Mesenchymal stem cell (in vitro differentiated cells and primary cell): ENCODE measurements around the gene ZNF512.

Experiments used
- DNase-seq: peaks from one replicate; pipeline ENCODE4 v3.0.0-alpha.2; 2013
- H2AFZ ChIP-seq: one replicate; pipeline ENCODE4 v1.6.1; 2013; ENCODE audit warnings: low read depth, mild to moderate bottlenecking, control low read depth, inconsistent platforms, low read length, moderate library complexity
- H2AK5ac ChIP-seq: 2 replicates; pipeline ENCODE4 v1.6.1; 2013; ENCODE audit warnings: low read length, moderate library complexity, mild to moderate bottlenecking, inconsistent platforms; ENCODE audit not compliant: severe bottlenecking
- H2BK120ac ChIP-seq: one replicate; pipeline ENCODE4 v1.6.1; 2013; ENCODE audit warnings: low read depth, mild to moderate bottlenecking, inconsistent platforms, low read length, moderate library complexity
- H2BK12ac ChIP-seq, 2 experiments: one replicate each; pipeline ENCODE4 v1.6.1; 2013; ENCODE audit warnings: inconsistent platforms in 2 of 2, low read length in 2 of 2, mild to moderate bottlenecking in 2 of 2, moderate library complexity in 2 of 2, control low read depth in 1 of 2
- H2BK15ac ChIP-seq: one replicate; pipeline ENCODE4 v1.6.1; 2013; ENCODE audit warnings: mild to moderate bottlenecking, low read depth, inconsistent platforms; ENCODE audit not compliant: poor library complexity, severe bottlenecking
- H2BK5ac ChIP-seq: 2 replicates; pipeline ENCODE4 v1.6.1; 2013; ENCODE audit warnings: low read depth, mild to moderate bottlenecking, low read length, control low read depth, inconsistent platforms; ENCODE audit not compliant: poor library complexity, severe bottlenecking
- H3K14ac ChIP-seq, 2 experiments: one replicate each; pipeline ENCODE4 v1.6.1; 2013; ENCODE audit warnings: inconsistent platforms in 2 of 2, low read length in 2 of 2, control low read depth in 1 of 2, mild to moderate bottlenecking in 1 of 2, moderate library complexity in 1 of 2
- H3K18ac ChIP-seq, 2 experiments: one replicate each; pipeline ENCODE4 v1.6.1; 2013; ENCODE audit warnings: inconsistent platforms in 2 of 2, low read length in 2 of 2, control low read depth in 1 of 2, low read depth in 1 of 2, mild to moderate bottlenecking in 1 of 2
- H3K23ac ChIP-seq, 2 experiments: one replicate each; pipeline ENCODE4 v1.6.1; 2013; ENCODE audit warnings: inconsistent platforms in 2 of 2, low read length in 2 of 2, mild to moderate bottlenecking in 2 of 2, moderate library complexity in 2 of 2, control low read depth in 1 of 2
- H3K27ac ChIP-seq: 2 replicates; pipeline ENCODE4 v1.5.1; 2013; ENCODE audit warnings: mild to moderate bottlenecking, moderate library complexity, low read length, control low read depth, inconsistent platforms; ENCODE audit not compliant: poor library complexity, severe bottlenecking
- H3K27me3 ChIP-seq, 2 experiments: 2 replicates each; pipeline versions ENCODE4 v1.6.1 to v1.7.0; 2013; ENCODE audit warnings: low read length in 2 of 2, mild to moderate bottlenecking in 2 of 2, moderate library complexity in 2 of 2, control low read depth in 1 of 2, inconsistent platforms in 1 of 2; ENCODE audit not compliant: control insufficient read depth in 1 of 2, insufficient read depth in 1 of 2
- H3K36me3 ChIP-seq, 2 experiments: 2 replicates each; pipeline versions ENCODE4 v1.6.1 to v1.7.0; 2013; ENCODE audit warnings: low read length in 2 of 2, control low read depth in 1 of 2, inconsistent platforms in 1 of 2, low read depth in 1 of 2, mild to moderate bottlenecking in 1 of 2; ENCODE audit not compliant: insufficient read depth in 2 of 2, control insufficient read depth in 1 of 2
- H3K4ac ChIP-seq, 2 experiments: one replicate each; pipeline ENCODE4 v1.6.1; 2013; ENCODE audit warnings: inconsistent platforms in 2 of 2, low read length in 2 of 2, mild to moderate bottlenecking in 2 of 2, moderate library complexity in 2 of 2, control low read depth in 1 of 2, low read depth in 1 of 2
- H3K4me1 ChIP-seq: 2 replicates; pipeline ENCODE4 v1.6.1; 2013; ENCODE audit warnings: low read depth, low read length, control low read depth; ENCODE audit not compliant: control insufficient read depth, insufficient read depth
- H3K4me2 ChIP-seq: 2 replicates; pipeline ENCODE4 v1.6.1; 2013; ENCODE audit warnings: low read length, mild to moderate bottlenecking, inconsistent platforms; ENCODE audit not compliant: poor library complexity, severe bottlenecking
- H3K4me3 ChIP-seq, 2 experiments: 2 replicates each; pipeline versions ENCODE4 v1.5.1 to v1.7.0; 2013; ENCODE audit warnings: low read length in 2 of 2, mild to moderate bottlenecking in 2 of 2, control low read depth in 1 of 2, low read depth in 1 of 2; ENCODE audit not compliant: insufficient read depth in 1 of 2
- H3K79me1 ChIP-seq: replicated peaks from 2 replicates; pipeline ENCODE4 v1.6.1; 2013; ENCODE audit warnings: mild to moderate bottlenecking, control low read depth, low read length, inconsistent platforms; ENCODE audit not compliant: poor library complexity, severe bottlenecking
- H3K9ac ChIP-seq: 2 replicates; pipeline ENCODE4 v1.7.0; 2013; ENCODE audit warnings: mild to moderate bottlenecking, low read length, moderate library complexity
- H3K9me3 ChIP-seq: 2 replicates; pipeline ENCODE4 v1.7.0; 2013; ENCODE audit warnings: mild to moderate bottlenecking, low read length; ENCODE audit not compliant: control insufficient read depth
- H4K8ac ChIP-seq: one replicate; pipeline ENCODE4 v1.6.1; 2013; ENCODE audit warnings: inconsistent platforms, mild to moderate bottlenecking, low read length, moderate library complexity
- H4K91ac ChIP-seq: one replicate; pipeline ENCODE4 v1.6.1; 2013; ENCODE audit warnings: mild to moderate bottlenecking, low read length, inconsistent platforms
- WGBS: methylation state at CpG from one replicate; pipeline ENCODE4 v1.1.7; 2013; ENCODE audit warnings: mixed read lengths; 5-methylcytosine and 5-hydroxymethylcytosine counted together

ZNF512 gene

GRCh38 chr2:27647289-27647688, 64.4 kb downstream of the ZNF512 start:
- no peak overlapping the region for H2BK5ac ChIP-seq
- no peak overlapping the region for H4K91ac ChIP-seq
- H3K18ac ChIP-seq = no peak overlapping the region

GRCh38 chr2:27647737-27648136, 64.9 kb downstream of the ZNF512 start:
- Histone ChIP-seq H3K9me3 (no peaks in the 10 kb centered on the region), H4K8ac (no peak overlapping the region), H3K36me3 (peaks cover 24 to 84% of the 10 kb centered on the region in 2 experiments), H2BK15ac (no peak overlapping the region), H2BK12ac (no peak overlapping the region), H2BK5ac (no peak overlapping the region), H3K18ac (no peak overlapping the region), H3K4me1 (no peaks in the 10 kb centered on the region), H3K27ac (no peak overlapping the region), H2AFZ (no peak overlapping the region), H3K4me3 (no peak overlapping the region), H3K79me1 (peaks cover 9% of the 10 kb centered on the region), H3K4ac (no peak overlapping the region), H3K23ac (no peak overlapping the region), H3K4me2 (no peak overlapping the region), H3K27me3 (no peaks in the 10 kb centered on the region), H4K91ac (no peak overlapping the region), H3K14ac (no peak overlapping the region), H3K9ac (no peak overlapping the region), H2AK5ac (no peak overlapping the region), H2BK120ac (no peak overlapping the region)
- WGBS = 96% methylated on average over 4 of the region's 4 CpGs
- DNase-seq = no peak

More at GRCh38 chr2:27647289-27647688, 64.4 kb downstream of the ZNF512 start:
- H2BK12ac ChIP-seq = no peak overlapping the region
- no peak overlapping the region for H2AFZ ChIP-seq
- no peak overlapping the region for H3K4me3 ChIP-seq
- H3K27ac ChIP-seq = no peak overlapping the region
- peaks cover 9% of the 10 kb centered on the region for H3K79me1 ChIP-seq
- H3K4me1 ChIP-seq = no peaks in the 10 kb centered on the region
- no peak overlapping the region for H2BK15ac ChIP-seq
- H3K9ac ChIP-seq = no peak overlapping the region
- no peaks in the 10 kb centered on the region for H3K27me3 ChIP-seq
- DNase-seq = no peak
- H3K4ac ChIP-seq = no peak overlapping the region
- no peak overlapping the region for H4K8ac ChIP-seq
- H3K36me3 ChIP-seq = peaks cover 24 to 84% of the 10 kb centered on the region in 2 experiments
- no peak overlapping the region for H2BK120ac ChIP-seq
- H2AK5ac ChIP-seq = no peak overlapping the region
- no peak overlapping the region for H3K23ac ChIP-seq
- no peak overlapping the region for H3K4me2 ChIP-seq
- H3K14ac ChIP-seq = no peak overlapping the region
- no peaks in the 10 kb centered on the region for H3K9me3 ChIP-seq

GRCh38 chr2:27651056-27651455, 68.2 kb downstream of the ZNF512 start:
- no peak overlapping the region for H4K8ac ChIP-seq
- no peak overlapping the region for H3K4ac ChIP-seq
- H3K36me3 ChIP-seq = peaks cover 13 to 94% of the 10 kb centered on the region in 2 experiments
- H2BK120ac ChIP-seq = no peak overlapping the region
- H3K9ac ChIP-seq = no peak overlapping the region
- H3K18ac ChIP-seq = no peak overlapping the region
- H2AFZ ChIP-seq = no peak overlapping the region
- no peak overlapping the region for H2BK5ac ChIP-seq
- no peak overlapping the region for H3K4me3 ChIP-seq
- H3K23ac ChIP-seq = no peak overlapping the region
- H2BK15ac ChIP-seq = no peak overlapping the region
- no peak overlapping the region for H3K14ac ChIP-seq
- no peak overlapping the region for H2AK5ac ChIP-seq
- H4K91ac ChIP-seq = no peak overlapping the region
- no peak for DNase-seq
- no peak overlapping the region for H3K27ac ChIP-seq
- H2BK12ac ChIP-seq = no peak overlapping the region
- H3K9me3 ChIP-seq = no peaks in the 10 kb centered on the region
- 91% methylated on average over 3 of the region's 4 CpGs for WGBS
- H3K4me2 ChIP-seq = no peak overlapping the region
- H3K79me1 ChIP-seq = peaks cover 6% of the 10 kb centered on the region
- H3K27me3 ChIP-seq = no peaks in the 10 kb centered on the region
- H3K4me1 ChIP-seq = peaks cover 2% of the 10 kb centered on the region

- Histone ChIP-seq H4K91ac (no peak overlapping the region), H2AK5ac (no peak overlapping the region), H3K36me3 (peaks cover 16 to 95% of the 10 kb centered on the region in 2 experiments), H2AFZ (no peak overlapping the region), H3K4me1 (peaks cover 2% of the 10 kb centered on the region), H4K8ac (no peak overlapping the region), H2BK12ac (no peak overlapping the region), H3K9me3 (no peaks in the 10 kb centered on the region), H3K14ac (no peak overlapping the region), H2BK120ac (no peak overlapping the region), H3K4ac (no peak overlapping the region), H3K27me3 (no peaks in the 10 kb centered on the region), H3K9ac (no peak overlapping the region), H3K18ac (no peak overlapping the region), H2BK15ac (no peak overlapping the region), H3K23ac (no peak overlapping the region), H2BK5ac (no peak overlapping the region), H3K79me1 (peaks cover 12% of the 10 kb centered on the region), H3K4me3 (no peak overlapping the region), H3K4me2 (no peak overlapping the region), H3K27ac (no peak overlapping the region)
- no peak for DNase-seq
These were observed 69.5 kb downstream of the ZNF512 start for GRCh38 chr2:27652341-27652740.
